HG02943 (cell line): Measurements from ENCODE around the gene GPR15LG.
"Not testable (repeated sequence)": the region's sequence is repeated elsewhere in the genome, so short reads cannot be mapped to it uniquely, and the experiment has no call there.

Source experiments
- ATAC-seq: cut with Tn5 transposase; IDR thresholded peaks from one replicate; pipeline ENCODE4 v1.9.1; 2021; ENCODE audit warnings: mild to moderate bottlenecking, low read depth, moderate library complexity; ENCODE audit not compliant: unreplicated experiment

The GPR15LG gene

DNA sequence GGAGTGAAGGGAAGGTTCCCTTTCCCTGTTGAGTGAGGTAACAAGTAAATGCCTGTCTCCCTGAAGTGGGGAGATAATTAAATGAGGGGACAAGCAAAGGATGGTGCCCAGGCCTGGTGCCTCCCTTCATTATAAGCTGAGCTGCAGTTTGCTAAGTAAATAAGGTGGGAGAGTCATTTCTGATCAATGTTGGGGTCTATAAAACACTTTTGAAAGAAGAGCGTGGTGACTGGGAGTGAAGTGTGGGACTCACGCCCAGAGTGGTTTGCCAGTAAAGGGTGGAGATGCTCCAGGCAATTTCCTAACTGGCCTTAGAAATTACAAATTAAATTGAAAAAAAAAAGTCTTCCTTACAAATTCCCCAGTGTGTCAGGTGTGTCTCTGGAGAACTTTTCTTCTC, 9.6 kb upstream of the GPR15LG start:
- ATAC-seq: no peak

DNA sequence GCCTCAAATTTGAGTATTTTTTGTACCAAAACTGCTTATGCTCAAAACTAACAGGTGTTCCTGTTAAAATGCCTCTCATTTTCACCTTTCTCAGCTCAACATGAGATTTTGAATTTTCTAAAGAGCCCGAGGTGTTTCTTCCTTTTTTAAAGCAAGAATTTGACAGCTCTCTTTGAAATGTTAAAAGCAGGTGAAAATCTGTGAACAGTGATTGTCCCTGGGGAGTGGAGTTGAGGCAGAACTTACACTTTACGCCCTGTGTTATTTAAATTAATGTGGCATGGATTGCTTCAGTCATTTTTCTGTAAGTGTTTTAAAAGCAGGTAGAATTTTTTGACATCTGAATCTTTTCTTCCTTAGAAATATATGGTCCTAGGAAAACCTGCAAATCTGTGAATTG, 9.2 kb upstream of the GPR15LG start:
- ATAC-seq: no peak

DNA sequence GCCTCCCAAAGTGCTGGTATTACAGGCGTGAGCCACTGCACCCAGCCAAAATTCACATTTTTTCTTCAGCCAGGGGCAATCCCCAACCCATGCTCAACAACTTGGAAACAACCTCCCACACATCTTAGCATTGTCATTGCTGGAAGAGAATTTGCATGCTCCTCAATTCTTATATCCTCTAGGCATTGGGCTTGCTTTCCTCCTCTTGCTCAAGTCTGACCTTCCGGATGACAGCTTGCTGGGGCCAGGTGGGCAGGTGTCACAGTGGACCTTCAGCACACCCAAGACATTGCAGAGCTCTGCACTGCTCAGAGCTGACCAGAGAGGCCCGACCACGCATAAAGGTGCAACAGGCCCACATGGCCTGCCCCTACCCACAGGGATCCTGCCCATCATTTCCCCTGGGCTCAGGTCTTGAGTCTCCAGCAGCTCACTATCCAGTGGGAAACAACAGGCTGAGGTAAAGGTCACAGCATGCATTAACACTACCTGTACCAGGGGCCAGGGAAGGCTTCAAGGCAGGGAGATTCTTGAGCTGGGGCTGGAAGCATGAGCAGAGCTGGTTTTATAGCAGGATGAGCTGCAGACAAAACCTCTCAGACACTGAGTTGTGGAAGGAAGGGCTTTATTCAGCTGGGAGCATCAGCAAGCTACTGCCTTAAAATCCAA, 6.8 kb upstream of the GPR15LG start:
- peak; percentile 50 for ATAC-seq

DNA sequence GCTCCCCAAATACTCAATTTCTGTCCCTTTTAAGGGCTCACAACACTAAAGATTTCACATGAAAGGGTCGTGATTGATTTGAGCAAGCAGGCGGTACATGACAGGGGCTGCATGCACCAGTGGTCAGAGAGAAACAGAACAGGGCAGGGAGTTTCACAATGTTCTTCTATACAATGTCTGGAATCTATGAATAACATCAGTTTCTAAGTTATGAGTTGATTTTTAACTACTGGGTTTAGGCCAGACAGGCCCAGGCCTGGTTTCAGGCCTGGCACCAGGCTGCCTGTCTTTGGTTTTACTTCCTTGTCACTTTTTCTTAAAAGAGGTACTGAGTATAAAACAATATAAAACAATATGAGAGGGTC, 6.3 kb upstream of the GPR15LG start:
- peak; percentile 29 for ATAC-seq

DNA sequence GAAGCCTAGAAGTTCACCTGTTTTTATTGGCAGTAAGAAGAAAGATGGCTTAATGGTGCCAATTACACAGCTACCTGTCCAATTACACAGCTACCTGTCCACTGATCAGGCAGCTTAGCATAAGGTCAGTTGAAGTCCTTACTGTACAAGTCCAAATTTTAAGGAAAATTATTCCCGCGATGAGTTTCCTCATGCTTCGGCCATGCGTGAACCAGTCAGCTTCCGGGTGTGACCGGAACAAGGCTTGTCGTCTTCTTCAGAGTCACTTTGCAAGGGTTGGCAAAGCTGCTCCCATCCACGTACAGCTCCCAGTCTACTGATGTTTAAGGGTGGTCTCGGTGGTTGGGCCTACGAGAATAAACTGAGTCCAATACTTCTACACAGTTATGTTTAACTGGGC, 5.2 kb upstream of the GPR15LG start:
- not testable (repeated sequence) for ATAC-seq

DNA sequence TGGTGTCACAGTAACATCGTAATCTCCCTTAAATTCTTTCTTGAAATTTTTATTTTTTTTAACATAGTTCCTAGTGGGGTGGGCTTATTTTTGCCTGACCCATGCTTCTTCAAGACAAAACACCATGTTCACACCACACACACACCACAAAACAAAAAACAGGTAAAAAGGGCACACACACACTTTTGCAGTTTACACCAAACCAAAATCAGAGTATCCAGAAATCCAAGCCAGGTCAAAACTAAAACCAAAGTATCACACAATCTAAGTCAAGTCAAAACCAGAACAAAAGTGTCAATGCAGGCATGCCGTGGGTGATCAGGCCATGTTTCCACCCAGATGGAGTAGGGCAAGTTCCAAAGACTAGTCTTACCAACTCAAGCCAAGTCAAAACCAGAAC, 2.4 kb upstream of the GPR15LG start:
- not testable (repeated sequence) for ATAC-seq

DNA sequence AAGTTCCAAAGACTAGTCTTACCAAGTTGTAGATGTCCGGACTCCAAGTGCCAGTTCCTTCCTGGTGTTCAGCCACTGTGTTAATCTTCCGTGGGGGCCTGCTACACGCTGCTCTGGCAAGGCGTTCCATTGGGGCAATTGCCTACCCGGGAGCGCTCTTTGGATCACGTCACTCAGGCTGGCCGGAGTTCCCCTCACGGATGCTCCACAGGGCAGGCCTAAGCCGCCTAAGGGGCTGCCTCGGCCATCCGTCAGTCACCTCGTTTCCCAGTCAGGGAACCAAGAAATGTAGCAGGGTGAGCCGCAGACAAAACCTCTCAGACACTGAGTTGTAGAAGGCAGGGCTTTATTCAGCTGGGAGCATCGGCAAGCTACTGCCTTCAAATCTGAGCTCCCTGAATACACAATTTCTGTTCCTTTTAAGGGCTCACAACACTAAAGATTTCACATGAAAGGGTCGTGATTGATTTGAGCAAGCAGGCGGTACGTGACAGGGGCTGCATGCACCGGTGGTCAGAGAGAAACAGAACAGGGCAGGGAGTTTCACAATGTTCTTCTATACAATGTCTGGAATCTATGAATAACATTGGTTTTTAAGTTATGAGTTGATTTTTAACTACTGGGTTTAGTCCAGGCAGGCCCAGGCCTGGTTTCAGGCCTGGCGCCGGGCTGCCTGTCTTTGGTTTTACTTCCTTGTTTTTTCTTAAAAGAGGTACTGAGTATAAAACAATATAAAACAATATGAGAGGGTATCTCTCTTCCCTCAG, 1.7 kb upstream of the GPR15LG start:
- ATAC-seq: peak; percentile 31

DNA sequence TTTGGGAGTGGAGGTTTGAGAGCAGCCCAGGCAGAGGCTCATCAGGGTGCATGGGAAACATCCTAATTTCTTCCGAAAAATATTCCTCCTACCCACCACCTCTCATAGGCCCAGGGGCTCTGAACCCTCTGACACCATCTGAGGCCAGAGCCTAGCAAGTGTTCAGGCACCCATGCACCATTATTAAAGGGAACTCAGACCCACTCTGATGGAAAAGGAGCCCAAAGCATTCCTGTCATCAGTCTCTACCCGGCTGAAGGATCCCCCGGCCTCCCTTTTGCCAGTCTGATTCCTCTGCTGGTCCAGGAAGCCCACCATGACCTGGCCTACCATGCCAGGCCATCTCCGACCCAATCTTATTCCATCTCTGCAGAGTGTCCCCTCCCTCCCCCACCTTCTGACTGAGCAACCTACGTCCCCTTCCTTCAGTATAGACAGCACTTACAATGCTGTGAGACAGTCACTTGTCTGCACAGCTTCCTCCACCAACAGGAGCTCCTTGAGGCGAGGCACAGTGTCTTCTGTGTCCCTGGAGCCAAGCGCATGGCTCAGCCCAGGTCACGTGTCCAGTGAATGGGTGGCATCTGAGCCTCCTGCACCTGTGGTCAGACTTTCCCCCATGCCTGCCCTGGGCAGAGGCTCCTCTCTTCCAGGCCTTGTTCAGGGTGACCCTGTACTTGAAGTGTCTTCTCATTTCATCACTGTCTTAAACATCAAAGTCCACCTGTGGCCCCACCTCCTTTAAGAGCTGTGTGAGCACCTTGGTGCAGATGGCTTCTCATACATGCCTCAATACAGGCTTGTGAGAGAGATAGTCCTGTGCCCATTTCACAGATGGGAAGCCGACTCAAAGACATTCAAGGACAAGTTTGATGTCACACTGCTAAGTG, 889 bp upstream of the GPR15LG start:
- peak; percentile 54 for ATAC-seq

DNA sequence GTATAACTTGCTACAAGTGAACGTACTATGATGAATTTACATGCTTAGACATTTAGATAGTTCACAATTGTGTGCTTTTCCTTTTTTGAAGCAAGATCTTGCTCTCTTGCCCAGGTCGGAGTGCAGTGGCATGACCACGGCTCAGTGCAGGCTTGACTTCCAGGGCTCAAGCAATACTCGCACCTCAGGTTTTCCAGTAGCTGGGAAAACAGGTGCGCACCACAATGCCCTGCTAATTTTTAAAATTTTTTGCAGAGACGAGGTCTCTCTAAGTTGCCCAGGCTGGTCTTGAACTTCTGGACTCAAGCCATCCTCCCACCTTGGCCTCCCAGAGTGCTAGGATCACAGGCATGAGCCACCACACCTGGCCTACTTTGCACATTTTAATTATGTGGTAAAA, 1.8 kb downstream of the GPR15LG start:
- no peak for ATAC-seq

DNA sequence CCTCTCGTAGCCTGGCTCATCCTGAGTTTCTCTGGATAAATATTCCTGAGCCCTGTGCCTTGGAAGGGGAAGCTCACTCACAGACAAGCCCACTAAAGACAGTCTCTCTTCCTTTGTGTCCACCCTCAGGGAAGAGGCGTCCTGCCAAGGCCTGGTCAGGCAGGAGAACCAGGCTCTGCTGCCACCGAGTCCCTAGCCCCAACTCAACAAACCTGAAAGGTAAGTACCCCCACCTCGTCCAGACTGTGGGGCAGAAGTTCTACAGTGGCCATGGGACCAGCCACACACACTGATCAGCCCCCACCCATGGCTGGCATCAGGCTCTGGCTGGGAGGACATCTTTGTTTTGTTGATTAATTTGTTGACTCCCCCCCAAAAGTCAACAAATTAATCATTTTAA, 2.8 kb downstream of the GPR15LG start:
- no peak for ATAC-seq

DNA sequence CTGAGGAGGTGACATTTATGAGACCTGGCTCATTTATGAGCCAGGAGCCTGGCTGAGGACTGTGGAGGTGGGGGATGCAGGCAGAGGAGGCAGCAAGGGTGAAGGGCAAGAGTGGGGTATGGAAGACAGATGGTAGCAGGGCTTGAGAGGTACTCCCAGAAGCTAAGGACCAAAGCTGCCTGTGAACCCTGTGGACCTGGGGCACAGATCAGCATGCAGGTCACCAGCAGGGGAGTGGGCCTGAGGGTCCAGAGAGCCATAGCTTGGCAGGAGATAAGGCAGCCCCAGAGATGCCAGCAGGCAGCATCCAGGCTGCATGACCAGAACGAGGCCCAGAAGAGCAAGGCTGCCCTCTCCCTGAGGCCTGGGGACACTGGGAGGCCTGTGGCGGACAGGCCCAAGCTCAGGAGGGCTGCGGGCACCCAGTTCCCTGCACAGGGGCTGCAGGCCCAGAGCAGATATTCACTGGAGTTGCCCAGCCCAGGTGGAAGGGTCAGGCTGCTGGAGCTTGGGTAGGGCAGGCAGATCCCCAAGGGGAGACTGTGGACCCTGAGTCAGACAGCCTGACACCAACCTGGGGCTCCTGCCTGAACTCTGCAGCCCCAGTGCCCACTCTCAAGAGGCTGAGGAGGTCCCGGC, 3.4 kb downstream of the GPR15LG start:
- no peak for ATAC-seq

DNA sequence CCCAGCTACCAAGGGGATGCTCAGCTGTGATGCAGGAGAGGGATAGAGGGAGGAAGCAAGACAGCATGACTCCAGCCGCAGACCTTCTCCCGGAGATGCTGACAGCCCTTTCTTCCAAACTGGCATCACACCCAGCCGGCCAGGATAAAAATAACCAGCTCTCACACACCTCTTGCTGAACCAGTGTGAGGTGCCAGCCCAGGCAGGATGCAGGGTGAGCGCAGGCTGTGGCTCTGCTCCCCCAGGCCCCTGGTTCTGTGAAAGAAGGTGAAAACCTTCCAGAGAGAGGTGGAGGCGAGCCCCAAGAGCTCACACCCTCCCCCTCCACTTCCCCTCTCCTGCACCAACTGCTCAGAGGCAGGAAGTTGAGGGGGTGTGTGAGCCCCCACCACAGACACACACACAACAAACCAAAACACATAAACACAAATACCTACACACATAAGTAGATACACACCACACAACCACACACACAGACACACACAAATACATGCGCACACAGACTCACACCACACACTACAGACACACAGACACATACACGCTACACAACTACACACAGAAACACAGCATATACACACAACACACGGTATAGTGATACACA, 4.0 kb downstream of the GPR15LG start:
- peak; percentile 45 for ATAC-seq

DNA sequence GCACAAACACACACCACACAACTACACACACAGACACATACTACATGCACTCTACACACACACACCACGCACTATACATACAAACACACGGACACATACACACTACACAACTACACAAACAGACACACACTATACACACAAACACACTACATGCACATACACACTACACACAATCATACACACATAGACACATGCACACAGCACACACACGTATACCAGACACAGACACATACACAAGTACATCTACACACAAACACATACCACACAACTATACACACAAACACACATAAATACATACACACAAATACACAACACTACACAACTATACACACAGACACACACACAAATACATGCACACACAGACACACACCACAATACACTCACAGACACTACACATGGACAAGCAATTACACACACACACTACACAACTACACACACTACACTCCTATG, 4.6 kb downstream of the GPR15LG start:
- no peak for ATAC-seq

DNA sequence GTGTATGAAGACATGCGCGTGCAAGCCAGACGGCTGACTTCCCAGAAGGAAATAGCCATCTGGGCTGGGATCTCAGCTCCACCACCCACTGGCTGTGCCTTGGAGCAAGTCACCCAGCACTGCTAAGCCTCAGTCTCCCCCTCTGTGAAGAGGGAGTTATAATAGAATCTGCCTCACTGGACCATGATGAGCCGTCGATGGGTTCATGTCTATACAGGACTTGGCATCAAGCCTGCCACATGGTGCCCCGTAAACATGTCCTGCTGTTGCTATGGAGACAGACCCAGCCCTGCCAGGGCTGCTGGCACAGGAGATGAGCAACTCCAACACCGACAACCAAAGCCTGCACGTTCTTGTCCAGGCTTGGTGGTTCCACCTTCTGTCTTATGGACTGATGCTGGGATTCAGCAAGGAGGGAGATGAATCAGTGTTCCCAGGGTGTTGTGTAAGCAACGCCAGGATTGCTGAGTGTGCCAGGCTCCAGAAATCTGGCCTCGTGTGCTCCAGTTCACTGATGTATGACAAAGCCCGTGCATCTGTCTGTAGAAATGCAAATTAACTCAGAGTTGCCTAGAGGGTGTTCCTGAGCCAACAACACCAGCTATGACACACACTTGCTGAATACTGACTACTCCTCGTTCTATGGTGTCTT, 5.6 kb downstream of the GPR15LG start:
- peak; percentile 84 for ATAC-seq

DNA sequence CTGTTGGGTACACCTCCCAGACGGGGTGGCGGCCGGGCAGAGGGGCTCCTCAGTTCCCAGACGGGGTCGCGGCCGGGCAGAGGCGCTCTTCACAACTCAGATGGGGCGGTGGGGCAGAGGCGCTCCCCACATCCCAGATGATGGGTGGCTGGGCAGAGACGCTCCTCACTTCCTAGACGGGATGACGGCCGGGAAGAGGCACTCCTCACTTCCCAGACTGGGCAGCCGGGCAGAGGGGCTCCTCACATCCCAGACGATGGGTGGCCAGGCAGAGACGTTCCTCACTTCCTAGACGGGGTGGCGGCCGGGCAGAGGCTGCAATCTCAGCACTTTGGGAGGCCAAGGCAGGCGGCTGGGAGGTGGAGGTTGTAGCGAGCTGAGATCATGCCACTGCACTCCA, 6.8 kb downstream of the GPR15LG start:
- not testable (repeated sequence) for ATAC-seq

DNA sequence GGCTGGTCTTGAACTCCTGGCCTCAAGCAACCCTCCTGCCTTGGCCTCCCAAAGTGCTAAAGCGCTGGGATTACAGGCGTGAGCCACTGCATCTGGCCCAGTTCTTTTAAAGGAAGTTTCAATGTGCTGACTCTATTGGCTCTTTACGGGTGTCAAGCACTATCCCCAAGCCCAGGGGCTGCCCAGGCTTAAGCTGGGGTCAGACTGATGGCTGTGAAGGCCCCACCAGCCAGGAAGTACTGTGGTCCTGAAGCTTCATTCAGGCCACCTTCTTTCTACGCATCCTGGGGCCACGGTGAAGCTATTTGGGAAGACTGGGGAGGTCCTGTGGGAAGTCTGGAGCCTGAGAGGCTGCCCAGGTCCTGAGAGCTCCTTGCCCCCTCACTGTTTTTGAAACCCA, 8.0 kb downstream of the GPR15LG start:
- ATAC-seq: no peak

DNA sequence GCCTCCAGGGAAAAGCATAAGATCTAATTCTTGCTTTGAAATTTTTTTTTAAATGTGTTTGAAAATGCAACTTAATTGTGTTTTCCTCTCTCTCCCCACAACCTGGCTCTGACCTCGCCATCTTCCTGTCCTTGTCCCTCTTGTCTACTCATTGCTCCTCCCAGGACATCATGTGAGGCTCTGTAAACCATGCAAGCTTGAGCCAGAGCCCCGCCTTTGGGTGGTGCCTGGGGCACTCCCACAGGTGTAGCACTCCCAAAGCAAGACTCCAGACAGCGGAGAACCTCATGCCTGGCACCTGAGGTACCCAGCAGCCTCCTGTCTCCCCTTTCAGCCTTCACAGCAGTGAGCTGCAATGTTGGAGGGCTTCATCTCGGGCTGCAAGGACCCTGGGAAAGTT, 10.9 kb downstream of the GPR15LG start:
- no peak for ATAC-seq

DNA sequence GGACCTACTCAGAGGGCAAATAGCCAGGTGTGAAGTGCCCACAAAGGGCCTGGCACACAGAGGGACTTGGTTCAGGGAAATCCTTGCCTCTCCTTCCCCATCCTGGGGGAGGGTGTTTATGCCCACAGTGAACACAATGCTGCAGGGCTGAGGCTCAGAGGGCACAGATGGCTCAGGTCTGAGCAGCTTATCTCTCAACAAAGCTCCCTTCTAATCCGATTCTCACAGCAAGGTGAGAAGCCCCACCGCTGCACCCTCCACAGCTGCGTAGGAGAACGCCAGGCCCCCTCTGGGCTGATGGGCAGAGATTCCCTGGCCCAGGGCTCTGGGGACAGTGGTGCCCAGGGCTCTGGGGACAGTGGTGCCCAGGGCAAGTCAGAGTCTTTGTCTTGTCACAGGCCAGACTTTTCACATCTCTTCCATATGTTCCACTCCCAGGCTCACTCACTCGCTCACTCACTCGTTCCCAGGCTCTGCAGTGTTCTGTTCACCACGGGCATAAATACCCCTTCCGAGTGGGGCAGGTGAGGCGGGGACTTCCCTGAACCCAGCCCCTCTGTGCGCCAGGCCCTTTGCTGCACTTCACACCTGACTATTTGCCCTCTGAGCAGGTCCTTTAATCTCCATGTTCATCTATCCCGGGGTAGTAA, 12.1 kb downstream of the GPR15LG start:
- no peak for ATAC-seq

DNA sequence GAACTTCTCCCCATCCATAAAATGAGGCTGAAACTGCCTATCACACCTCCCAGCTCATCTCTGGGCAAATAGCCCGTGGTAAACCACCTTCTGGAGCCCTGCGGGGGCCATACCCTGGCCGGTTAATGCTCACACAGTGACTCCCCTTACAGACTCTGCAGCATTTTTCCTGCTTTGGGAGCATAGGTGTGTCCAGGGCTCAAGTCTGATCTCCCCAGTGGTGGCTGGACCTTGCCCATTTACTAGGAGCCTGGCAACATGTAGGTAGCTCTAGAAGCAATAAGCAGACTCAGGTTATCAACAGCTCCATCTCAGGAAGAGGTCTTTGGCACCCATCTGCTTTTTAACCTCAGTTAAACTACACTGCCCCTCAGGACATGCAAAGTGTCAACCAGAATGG, 15.2 kb downstream of the GPR15LG start:
- ATAC-seq: no peak
